ENCODE results near the gene ENAH.

Gene ENAH

DNA sequence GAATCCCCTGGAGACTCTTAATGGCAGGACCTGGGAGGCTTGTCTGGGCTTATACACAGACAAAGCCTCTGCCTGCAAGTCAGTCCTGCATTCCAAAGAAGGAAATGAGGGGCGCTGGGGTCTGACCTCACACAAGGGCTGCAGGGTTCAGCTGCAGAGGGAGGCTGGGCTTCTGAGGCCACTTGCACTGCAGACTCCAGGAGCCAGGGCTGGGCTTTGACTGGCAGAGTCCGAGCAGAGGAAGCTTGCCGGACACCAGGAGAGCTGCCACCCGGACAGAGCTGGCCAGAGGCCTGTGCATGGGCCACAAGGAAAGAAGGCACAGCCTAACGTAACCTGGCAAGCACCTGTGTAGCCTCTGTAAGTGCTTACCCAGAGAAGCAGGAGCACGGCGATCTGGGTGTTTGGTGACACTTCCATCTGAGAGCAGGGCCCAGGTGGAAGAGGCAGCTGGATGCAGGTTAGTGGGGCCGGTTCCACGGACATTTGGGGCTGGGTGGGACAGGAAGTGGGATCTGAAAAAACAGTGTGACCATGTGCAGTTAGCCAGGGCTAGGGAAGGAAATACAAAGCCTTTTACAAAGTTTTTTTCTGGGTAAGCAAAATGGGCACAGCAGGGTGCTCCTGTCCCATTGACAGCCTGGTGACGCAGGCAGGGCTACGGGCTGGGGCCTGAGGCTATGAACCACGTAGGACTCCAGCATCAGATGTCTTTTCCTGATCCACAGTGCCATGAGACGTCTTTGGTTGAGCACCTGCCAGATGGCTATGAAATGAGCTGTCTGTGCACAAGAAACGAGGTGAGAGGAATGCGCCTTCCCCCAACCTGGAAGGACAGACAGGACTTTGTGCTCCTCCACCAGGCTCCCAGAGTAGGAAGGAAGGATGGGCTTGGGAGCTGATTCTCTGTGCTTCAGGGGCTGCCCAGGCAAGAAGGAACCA lies 187.8 kb downstream of the ENAH start:
- DNase-seq (no peak), ATAC-seq (no peak)
- Mint-ChIP-seq H3K4me3 (no peak overlapping the region), H3K27ac (peak overlapping the region; percentile 72), H3K27me3 (no peaks in the 10 kb centered on the region), H3K4me1 (peaks cover 43% of the 10 kb centered on the region), H3K36me3 (ENCODE audit: low read depth) (no peaks in the 10 kb centered on the region), H3K9me3 (no peaks in the 10 kb centered on the region)

DNA sequence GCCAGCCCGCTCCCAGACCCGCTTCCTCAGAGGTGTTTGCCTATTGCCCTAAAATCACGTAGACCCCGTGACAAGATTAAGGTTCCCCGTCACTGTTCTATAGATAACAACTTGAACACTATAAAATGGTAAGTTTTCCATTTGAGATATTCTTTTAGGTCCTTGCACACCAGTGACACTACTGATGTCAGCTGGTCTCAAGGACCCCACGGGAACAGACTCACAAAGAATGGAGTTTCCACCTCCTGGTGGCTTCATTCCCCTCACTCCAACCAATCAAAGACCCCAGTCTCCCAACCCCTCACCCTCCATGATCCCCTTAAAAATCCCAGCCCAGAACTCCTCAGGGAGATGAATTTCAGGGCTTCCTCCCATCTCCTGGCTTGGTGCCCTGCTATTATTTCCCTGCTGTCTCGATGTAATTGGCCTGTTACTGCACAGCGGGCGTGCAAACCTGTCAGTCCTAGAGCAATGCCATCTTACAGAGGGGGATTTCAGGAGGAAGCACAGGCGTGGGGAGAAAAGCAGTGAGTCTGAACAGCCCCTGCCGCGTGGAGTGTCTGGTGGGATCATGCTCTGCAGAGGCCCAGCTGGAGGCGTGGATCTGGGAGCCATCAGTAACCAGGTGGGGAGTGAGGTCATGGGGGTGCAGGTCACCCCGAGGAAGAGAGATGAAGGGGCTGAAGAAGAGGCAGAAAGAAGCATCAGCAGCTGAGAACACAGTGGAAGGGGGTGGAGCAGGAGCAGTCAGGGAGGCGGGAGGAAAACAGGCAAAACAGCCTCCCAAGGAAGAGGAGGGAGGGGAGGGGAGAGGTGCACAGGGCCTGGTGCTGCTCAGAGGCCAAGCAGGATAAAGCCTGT lies 190.0 kb downstream of the ENAH start:
- Mint-ChIP-seq H3K4me3 (no peak overlapping the region), H3K4me1 (peaks cover 51% of the 10 kb centered on the region), H3K27me3 (no peaks in the 10 kb centered on the region), H3K36me3 (ENCODE audit: low read depth) (no peaks in the 10 kb centered on the region), H3K9me3 (no peaks in the 10 kb centered on the region), H3K27ac (no peak overlapping the region)
- no peak for ATAC-seq
- DNase-seq, result no peak

DNA sequence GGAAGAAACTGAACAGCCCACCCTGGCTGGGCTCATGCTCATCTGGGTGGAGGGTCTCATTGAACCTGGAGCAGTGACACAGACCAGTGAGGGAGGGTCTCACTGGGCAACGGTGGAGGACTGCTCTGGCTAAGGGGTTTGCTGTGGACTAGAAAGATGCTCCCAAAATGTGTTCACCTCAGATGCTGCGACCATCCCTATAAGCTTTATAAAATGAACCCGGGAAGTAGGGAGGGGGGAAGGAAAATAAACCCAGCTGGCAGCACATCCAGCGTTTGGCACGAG lies 190.6 kb downstream of the ENAH start:
- no peaks in the 10 kb centered on the region for H3K27me3 Mint-ChIP-seq
- no peak overlapping the region for H3K27ac Mint-ChIP-seq
- H3K9me3 Mint-ChIP-seq, result no peaks in the 10 kb centered on the region
- ATAC-seq (no peak), DNase-seq (no peak)
- H3K36me3 Mint-ChIP-seq (ENCODE audit: low read depth), result no peaks in the 10 kb centered on the region
- H3K4me3 Mint-ChIP-seq, result no peak overlapping the region
- peaks cover 51% of the 10 kb centered on the region for H3K4me1 Mint-ChIP-seq

DNA sequence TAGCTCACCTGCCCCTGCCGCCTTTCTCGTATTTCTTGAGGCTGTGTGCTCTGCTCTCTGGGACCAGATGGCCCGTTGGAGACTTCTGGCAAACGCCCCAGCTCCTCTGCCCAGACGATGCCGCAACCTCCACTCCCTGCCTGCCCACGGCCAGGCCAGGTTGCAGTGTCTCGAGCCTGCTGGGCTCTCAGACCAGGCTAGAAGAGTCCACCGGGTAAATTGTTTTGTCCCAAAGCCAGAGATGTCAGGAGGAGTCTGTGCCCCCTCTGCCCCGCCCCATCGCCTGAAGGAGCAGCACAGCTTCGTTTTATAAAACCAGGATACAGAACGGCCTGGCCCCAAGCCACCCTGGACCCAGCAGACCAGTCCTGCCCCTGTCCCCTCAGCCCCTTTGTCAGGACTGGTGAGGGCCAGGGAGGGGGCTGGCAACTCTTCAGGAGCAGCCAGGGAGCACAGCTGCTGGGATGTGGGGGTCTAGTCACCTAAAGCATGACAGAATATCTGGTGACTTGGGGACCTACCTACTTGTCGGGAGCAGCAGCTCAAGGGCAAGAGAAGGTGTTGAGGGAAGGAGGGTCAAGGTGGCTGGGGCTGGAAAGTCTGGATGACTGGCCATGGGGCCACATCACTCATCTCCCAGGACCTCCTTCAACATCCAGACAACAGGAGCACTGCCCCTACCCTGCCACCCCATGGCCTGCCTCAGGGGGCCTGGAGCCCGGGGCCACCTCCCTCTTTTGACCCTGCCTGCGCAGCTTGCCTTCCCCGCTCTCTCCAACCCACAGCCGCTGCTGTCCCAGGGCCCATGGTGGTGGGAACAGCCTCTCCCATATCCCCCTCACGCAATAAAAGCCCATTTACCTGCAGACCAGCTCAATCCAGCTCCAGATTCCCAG lies 191.1 kb downstream of the ENAH start:
- Mint-ChIP-seq H3K36me3 (ENCODE audit: low read depth) (no peaks in the 10 kb centered on the region), H3K27me3 (no peaks in the 10 kb centered on the region), H3K9me3 (no peaks in the 10 kb centered on the region), H3K4me1 (peaks cover 48% of the 10 kb centered on the region), H3K4me3 (no peak overlapping the region), H3K27ac (no peak overlapping the region)
- no peak for ATAC-seq
- DNase-seq, result no peak

DNA sequence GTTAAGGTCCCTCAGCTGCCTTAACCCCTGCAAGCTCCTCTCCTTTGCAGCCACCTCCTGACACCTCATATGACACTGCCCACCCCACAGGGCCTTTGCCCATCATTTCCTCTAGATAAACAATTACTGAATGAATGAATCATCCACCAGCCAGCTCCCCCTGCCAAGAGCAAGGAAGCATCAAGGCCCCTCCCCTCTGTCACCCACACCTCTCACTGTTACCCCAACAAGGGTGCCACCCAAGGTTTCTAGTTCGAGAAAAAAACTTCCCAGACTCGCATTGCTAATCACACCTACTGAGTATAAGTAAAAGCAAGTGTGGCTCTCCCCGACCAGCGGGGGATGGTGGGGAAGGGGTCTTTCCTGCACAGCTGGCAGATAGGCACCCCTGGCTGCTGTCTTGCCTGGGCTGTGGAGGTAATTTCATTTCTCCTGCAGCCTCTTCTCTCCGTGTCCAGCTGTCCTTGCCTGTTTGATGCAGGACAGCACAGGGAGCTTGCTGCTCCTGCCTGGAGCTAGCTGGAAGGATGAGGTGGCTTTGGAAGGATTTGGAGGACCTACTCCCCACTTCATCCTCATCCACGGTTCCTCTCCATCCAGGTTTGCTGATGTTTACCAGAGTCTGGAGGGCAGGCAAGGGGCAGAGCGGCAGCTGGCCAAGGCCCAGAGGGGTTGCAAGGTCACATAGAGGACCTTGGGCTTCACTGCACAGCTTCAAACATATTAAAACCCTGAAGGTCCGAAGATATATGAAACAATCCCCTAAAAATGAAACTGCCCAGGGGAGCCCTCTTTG lies 192.0 kb downstream of the ENAH start:
- H3K27me3 Mint-ChIP-seq, result no peaks in the 10 kb centered on the region
- peaks cover 41% of the 10 kb centered on the region for H3K4me1 Mint-ChIP-seq
- ATAC-seq (peak; percentile 96), DNase-seq (peak; percentile 65)
- H3K36me3 Mint-ChIP-seq (ENCODE audit: low read depth), result no peaks in the 10 kb centered on the region
- H3K4me3 Mint-ChIP-seq, result peak overlapping the region; percentile 32
- H3K27ac Mint-ChIP-seq, result peak overlapping the region; percentile 69
- H3K9me3 Mint-ChIP-seq, result no peaks in the 10 kb centered on the region

DNA sequence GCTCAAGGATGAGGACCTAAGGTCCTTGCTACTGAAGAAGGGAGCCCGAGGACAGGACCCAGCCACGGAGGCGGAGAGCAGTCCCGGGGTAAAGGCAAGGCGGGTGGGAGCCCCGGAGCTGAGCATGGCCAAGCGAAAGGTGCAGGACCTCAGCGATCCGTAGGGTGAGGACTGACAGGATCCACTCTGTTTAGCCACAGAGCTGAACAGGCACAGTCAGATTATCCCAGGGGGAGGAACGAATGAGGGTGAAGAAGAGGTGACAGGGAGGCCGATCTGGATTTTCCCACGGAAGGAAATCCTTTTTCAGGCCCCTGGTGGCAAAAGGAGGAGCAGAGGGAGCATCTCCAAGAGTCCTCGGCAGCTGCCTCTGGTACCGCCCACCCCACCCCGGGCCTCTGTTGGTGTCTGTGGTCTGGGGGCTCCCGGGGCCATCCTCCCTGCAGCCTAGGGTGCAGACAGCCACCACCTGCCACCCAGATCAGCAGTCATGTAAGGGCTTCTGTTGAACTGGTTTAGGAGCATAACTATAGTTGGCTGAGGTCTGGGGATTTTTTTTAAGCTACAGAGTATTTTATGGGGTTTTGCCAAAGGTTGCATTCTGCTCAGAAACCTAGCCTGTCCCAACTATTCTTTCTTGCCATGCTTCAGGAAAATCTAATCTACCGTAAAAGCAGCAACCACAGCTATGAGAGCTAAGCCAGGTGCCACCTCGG lies 192.7 kb downstream of the ENAH start:
- DNase-seq, result no peak
- no peaks in the 10 kb centered on the region for H3K36me3 Mint-ChIP-seq (ENCODE audit: low read depth)
- no peaks in the 10 kb centered on the region for H3K9me3 Mint-ChIP-seq
- peak; percentile 34 for ATAC-seq
- H3K27ac Mint-ChIP-seq, result peak overlapping the region; percentile 69
- no peaks in the 10 kb centered on the region for H3K27me3 Mint-ChIP-seq
- H3K4me3 Mint-ChIP-seq, result peak overlapping the region; percentile 32
- H3K4me1 Mint-ChIP-seq, result peaks cover 41% of the 10 kb centered on the region

DNA sequence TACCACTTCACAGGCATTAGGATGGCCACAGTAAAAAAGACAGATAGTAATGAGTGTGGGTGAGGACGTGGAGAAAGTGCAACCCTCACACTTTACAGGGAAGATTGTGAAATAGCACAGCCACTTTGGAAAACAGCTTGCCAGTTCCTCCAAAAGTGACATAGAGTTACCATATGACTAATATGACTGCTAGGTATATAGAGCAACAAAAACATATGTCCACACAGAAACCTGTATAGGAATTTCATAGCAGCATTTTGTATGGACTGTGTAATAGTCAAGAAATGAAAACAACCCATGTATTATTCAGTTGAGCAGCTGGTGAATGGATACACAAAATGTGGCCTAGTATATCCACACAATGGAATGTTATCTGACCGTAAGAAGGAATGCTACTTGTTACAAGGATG lies 194.7 kb downstream of the ENAH start:
- Mint-ChIP-seq H3K4me3 (no peak overlapping the region), H3K36me3 (ENCODE audit: low read depth) (no peaks in the 10 kb centered on the region)

DNA sequence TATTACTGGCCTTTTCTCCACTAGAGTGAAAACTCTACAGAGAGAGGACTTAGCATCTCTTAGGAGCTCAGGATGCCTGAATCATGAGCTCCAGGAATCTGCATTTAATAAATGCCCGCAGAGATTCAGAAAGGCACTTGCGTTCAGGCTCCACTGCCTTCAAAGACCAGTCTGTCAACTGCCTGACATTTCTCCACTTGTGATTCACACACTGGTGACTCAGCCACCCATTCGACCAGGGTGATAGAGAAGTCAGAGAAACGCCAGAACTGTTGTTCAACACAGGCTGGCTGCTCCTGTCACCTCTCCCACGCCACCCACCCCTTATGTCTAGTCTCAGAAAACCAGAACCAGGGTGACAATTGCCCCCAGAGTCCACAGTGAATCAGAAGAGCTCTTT lies 198.2 kb downstream of the ENAH start:
- Mint-ChIP-seq H3K4me1 (peaks cover 60% of the 10 kb centered on the region), H3K4me3 (peak overlapping the region; percentile 47), H3K27ac (peak overlapping the region; percentile 74), H3K36me3 (ENCODE audit: low read depth) (no peaks in the 10 kb centered on the region), H3K9me3 (no peaks in the 10 kb centered on the region), H3K27me3 (no peaks in the 10 kb centered on the region)
- ATAC-seq, result peak; percentile 98
- DNase-seq, result peak; percentile 82

More for the DNA sequence above, 194.7 kb downstream of the ENAH start:
- no peak overlapping the region for H3K27ac Mint-ChIP-seq
- no peaks in the 10 kb centered on the region for H3K27me3 Mint-ChIP-seq
- DNase-seq (no peak), ATAC-seq (no peak)
- H3K9me3 Mint-ChIP-seq, result no peaks in the 10 kb centered on the region
- peaks cover 57% of the 10 kb centered on the region for H3K4me1 Mint-ChIP-seq

DNA sequence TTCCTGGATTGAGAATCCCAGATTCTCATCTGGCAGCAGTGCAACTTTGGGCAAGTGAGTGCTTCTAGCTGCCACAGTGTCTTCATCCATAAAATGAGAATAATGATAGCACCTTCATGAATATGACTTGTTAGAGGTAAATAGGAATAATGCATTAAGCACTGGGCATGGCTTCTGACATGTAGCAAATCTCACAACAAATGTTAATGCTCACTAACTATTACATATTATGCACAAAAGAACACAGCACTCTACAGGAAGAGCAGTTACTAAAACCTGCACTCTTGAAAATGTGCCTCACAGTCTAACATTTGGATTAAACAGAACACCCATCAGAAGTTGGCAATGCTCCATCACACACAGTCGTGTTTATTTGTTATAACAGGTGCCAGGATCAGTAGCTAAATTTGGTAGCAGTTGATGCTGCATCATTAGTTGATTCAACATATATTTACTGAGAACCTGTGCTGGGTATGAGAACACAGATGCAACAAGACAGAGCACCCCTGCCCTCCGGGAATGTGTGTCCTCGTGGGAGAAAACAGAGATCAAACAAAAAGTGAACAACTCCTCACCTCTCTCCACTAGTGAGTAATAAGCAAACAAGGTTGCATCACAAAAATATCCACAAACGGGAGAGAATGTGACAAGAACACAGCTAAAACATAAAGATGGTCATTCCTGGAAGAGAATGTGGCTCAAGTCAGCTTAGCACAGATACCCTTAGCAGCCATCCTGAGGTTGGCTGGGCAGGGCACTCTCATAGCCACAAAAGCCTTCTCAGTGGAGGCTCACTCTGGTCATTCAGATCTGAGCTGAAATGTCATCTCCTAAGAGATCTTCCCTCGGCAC lies 198.9 kb downstream of the ENAH start:
- Mint-ChIP-seq H3K27me3 (no peaks in the 10 kb centered on the region), H3K4me1 (peaks cover 59% of the 10 kb centered on the region), H3K4me3 (peak overlapping the region; percentile 6), H3K36me3 (ENCODE audit: low read depth) (no peaks in the 10 kb centered on the region), H3K9me3 (no peaks in the 10 kb centered on the region), H3K27ac (peak overlapping the region; percentile 74)
- ATAC-seq (peak; percentile 38), DNase-seq (no peak)

DNA sequence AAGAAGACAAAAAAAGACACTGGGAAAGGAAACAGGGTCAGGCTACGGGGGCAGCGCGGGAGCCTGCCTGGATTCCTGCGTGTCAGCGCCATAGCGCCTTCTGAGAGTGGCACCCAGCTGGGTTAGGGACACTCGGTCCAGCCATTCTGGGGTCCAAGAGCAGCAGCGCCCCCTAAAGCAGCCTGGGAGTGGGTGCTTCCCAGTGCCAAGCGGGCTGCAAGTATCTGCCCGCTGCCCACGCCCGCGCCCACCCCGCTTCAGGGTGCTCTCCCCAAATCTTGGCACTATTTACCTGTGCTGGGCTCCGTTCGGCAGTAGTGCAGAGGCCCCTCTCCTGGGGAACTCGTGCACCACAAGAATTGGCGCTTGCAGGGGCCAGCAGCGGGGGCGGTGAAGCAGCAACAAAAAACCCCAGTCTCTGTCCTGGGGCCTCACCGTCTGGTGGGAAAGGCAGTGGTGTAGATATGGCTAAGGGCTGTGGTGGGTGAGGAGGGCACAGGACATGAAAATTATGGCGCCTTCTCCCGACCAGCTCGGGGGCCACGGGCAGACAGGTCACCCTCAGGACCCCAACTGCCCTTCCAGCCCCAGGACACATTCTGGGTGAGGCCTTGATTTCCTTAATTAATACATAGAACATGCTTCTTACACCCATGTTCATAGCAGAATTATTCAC lies 200.9 kb downstream of the ENAH start:
- Mint-ChIP-seq H3K4me3 (no peak overlapping the region), H3K27ac (no peak overlapping the region), H3K36me3 (ENCODE audit: low read depth) (no peaks in the 10 kb centered on the region), H3K27me3 (no peaks in the 10 kb centered on the region), H3K4me1 (peaks cover 61% of the 10 kb centered on the region), H3K9me3 (no peaks in the 10 kb centered on the region)
- ATAC-seq, result no peak
- DNase-seq, result no peak

DNA sequence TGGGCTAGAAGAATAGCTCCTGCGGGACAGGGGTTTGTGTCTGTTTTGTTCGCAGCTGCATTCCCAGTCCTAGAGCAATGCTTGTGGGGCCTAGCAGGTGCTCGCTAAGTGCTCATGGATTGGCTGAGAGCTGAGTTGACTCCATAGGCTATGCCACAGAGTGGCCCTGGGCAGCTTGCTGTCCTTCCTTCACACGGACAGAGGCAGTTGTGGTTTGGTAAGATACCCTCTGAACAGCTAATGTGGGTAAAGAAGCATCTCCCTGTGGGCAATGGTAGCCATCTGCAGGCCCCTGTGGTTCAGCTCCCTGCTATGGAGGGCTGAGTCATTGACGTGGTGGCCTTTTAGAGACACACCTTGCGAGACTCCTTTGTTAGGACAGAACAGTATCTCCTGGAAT lies 201.6 kb downstream of the ENAH start:
- H3K27me3 Mint-ChIP-seq, result no peaks in the 10 kb centered on the region
- no peaks in the 10 kb centered on the region for H3K36me3 Mint-ChIP-seq (ENCODE audit: low read depth)
- peaks cover 67% of the 10 kb centered on the region for H3K4me1 Mint-ChIP-seq
- H3K27ac Mint-ChIP-seq, result no peak overlapping the region
- DNase-seq, result no peak
- no peak overlapping the region for H3K4me3 Mint-ChIP-seq
- H3K9me3 Mint-ChIP-seq, result no peaks in the 10 kb centered on the region
- no peak for ATAC-seq

DNA sequence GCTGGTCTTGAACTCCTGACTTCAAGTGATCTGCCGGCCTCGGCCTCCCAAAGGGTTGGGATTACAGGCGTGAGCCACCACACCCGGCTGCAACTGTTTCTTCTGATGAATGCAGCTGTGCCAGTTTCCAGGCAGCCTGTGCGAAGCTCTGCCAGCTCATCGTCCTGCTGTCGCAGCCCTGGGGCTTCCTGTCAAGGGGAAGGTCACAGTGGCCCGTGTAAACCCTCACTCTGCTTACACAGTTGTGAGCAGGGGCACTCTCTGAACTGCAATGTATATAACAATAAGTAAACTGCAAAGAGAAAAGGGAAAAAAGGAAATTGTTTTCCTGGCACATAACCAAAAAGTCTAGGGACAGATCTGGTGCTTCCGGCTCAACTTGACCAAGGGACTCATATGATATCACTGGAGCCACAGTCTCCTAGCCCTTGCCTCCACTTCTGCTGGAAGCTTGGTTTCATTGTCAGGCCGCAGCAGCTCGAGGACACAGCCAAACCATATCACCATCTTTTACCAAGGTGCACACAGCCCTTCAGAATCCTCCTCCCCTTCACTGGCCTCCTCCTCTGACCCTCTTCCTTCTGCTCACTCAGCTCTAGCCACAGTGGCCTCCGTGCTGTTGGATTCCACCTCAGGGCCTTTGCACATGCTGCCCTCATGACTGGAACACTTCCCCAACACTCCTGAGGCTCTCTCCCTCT lies 202.3 kb downstream of the ENAH start:
- DNase-seq (no peak), ATAC-seq (no peak)
- Mint-ChIP-seq H3K9me3 (no peaks in the 10 kb centered on the region), H3K27ac (no peak overlapping the region), H3K4me3 (no peak overlapping the region), H3K4me1 (peaks cover 74% of the 10 kb centered on the region), H3K27me3 (no peaks in the 10 kb centered on the region), H3K36me3 (ENCODE audit: low read depth) (no peaks in the 10 kb centered on the region)

Measured in activated naive CD8-positive, alpha-beta T cell treated with anti-CD3 and anti-CD28 coated beads, Interleukin-2, amount 50 U/mL, for 24 hours (primary cell).